Nucleus accumbens (tissue), 56 donors: Measurements from ENCODE around the gene TBC1D22A.
A peak's percentile ranks its signal among the peaks of the same experiment; 100 is the strongest.
"Not testable (repeated sequence)": the region's sequence is repeated elsewhere in the genome, so short reads cannot be mapped to it uniquely, and the experiment has no call there.

Experiments
- DNase-seq, 56 donors: peaks; one replicate each; lab custom pipeline; 2025; lab: John Stamatoyannopoulos, UW

Gene TBC1D22A

GRCh38 chr22:47100019-47100418, 337.6 kb downstream of the TBC1D22A start:
- DNase-seq = no peak

- DNase-seq = peak in 4 of 56 donors; percentile 5 to 15 (median 12)
These were observed 338.3 kb downstream of the TBC1D22A start for GRCh38 chr22:47100646-47101200.

- no peak for DNase-seq
These were observed 339.0 kb downstream of the TBC1D22A start for GRCh38 chr22:47101321-47101885.

- DNase-seq = no peak
These were observed 339.6 kb downstream of the TBC1D22A start for GRCh38 chr22:47102081-47102480.

- DNase-seq = no peak
These were observed 340.2 kb downstream of the TBC1D22A start for GRCh38 chr22:47102648-47103047.

- DNase-seq = no peak
These were observed 342.6 kb downstream of the TBC1D22A start for GRCh38 chr22:47105085-47105484.

- DNase-seq = no peak
These were observed 344.4 kb downstream of the TBC1D22A start for GRCh38 chr22:47106806-47107205.

- DNase-seq = no peak
These were observed 345.0 kb downstream of the TBC1D22A start for GRCh38 chr22:47107431-47107830.

- no peak for DNase-seq
These were observed 348.5 kb downstream of the TBC1D22A start for GRCh38 chr22:47110817-47111443.

- DNase-seq = no peak
These were observed 349.5 kb downstream of the TBC1D22A start for GRCh38 chr22:47111626-47112581.

GRCh38 chr22:47112582-47112965, 350.1 kb downstream of the TBC1D22A start:
- no peak for DNase-seq

- no peak for DNase-seq
These were observed 350.8 kb downstream of the TBC1D22A start for GRCh38 chr22:47112994-47113852.

GRCh38 chr22:47113853-47114415, 351.5 kb downstream of the TBC1D22A start:
- DNase-seq = no peak

- no peak for DNase-seq
These were observed 352.5 kb downstream of the TBC1D22A start for GRCh38 chr22:47114813-47115517.

- DNase-seq = no peak
These were observed 353.1 kb downstream of the TBC1D22A start for GRCh38 chr22:47115518-47115890.

- DNase-seq = no peak
These were observed 353.5 kb downstream of the TBC1D22A start for GRCh38 chr22:47115921-47116320.

GRCh38 chr22:47116426-47117341, 354.2 kb downstream of the TBC1D22A start:
- no peak for DNase-seq

- DNase-seq = not testable (repeated sequence)
These were observed 355.0 kb downstream of the TBC1D22A start for GRCh38 chr22:47117442-47117841.
